Neural cell (in vitro differentiated cells): ENCODE data around the gene CPLX1. TPM values are rescaled to one million over a fixed set of nuclear protein-coding genes. Genes with fewer than 3 reads are reported as not detected.

Experiments used
- H2AFZ ChIP-seq: fragments of 200-600, 300-800 bp; sonication (generic), shearing (Covaris generic); 2 replicates; pipeline ENCODE4 v1.6.0; 2014; ENCODE audit warnings: low read depth, mild to moderate bottlenecking, antibody characterized with exemption, low read length, moderate library complexity
- H3F3A ChIP-seq: fragments of 200-600 bp; shearing (Covaris generic); 2 replicates; pipeline ENCODE4 v1.6.1; 2016; ENCODE audit warnings: mild to moderate bottlenecking, moderate library complexity, mixed read lengths, antibody characterized with exemption, low read length; ENCODE audit not compliant: insufficient read depth, poor library complexity, severe bottlenecking
- H3K27ac ChIP-seq: fragments of 200-600, 300-800 bp; sonication (generic), shearing (Covaris generic); 2 replicates; pipeline ENCODE4 v1.5.1; 2014; ENCODE audit warnings: mild to moderate bottlenecking, low read length, moderate library complexity
- H3K27me3 ChIP-seq: fragments of 300-800, 200-600 bp; sonication (generic), shearing (Covaris generic); 2 replicates; pipeline ENCODE4 v1.6.0; 2014; ENCODE audit warnings: mild to moderate bottlenecking, low read depth, low read length, moderate library complexity; ENCODE audit not compliant: insufficient read depth
- H3K36me3 ChIP-seq: fragments of 300-800, 200-600 bp; sonication (generic), shearing (Covaris generic); 2 replicates; pipeline ENCODE4 v1.5.1; 2014; ENCODE audit warnings: mild to moderate bottlenecking, antibody characterized with exemption, low read length, moderate library complexity; ENCODE audit not compliant: insufficient read depth
- H3K4me2 ChIP-seq: fragments of 300-800, 200-600 bp; sonication (generic), shearing (Covaris generic); 2 replicates; pipeline ENCODE4 v1.6.0; 2014; ENCODE audit warnings: mild to moderate bottlenecking, low read length
- H3K4me3 ChIP-seq: fragments of 300-800, 200-600 bp; sonication (generic), shearing (Covaris generic); 2 replicates; pipeline ENCODE4 v1.5.1; 2014; ENCODE audit warnings: mild to moderate bottlenecking, low read length, moderate library complexity
- H3K79me2 ChIP-seq: fragments of 200-600 bp; shearing (Covaris generic); replicated peaks from 2 replicates; pipeline ENCODE4 v1.6.0; 2014; ENCODE audit warnings: mild to moderate bottlenecking, low read length, moderate library complexity; ENCODE audit not compliant: insufficient read depth
- H3K9ac ChIP-seq: fragments of 300-800, 200-600 bp; sonication (generic), shearing (Covaris generic); 2 replicates; pipeline ENCODE4 v1.6.1; 2016; ENCODE audit warnings: mild to moderate bottlenecking, low read length, mixed read lengths
- H3K9me2 ChIP-seq: fragments of 200-600 bp; shearing (Covaris generic); 2 replicates; pipeline ENCODE4 v1.6.1; 2016; ENCODE audit warnings: mild to moderate bottlenecking, low read length, mixed read lengths; ENCODE audit not compliant: insufficient read depth
- H3K9me3 ChIP-seq: fragments of 200-600, 300-800 bp; sonication (generic), shearing (Covaris generic); 2 replicates; pipeline ENCODE4 v1.6.1; 2016; ENCODE audit warnings: mild to moderate bottlenecking, mixed run types, low read length, moderate library complexity, mixed read lengths
- H4K20me1 ChIP-seq: fragments of 200-600 bp; shearing (Covaris generic); 2 replicates; pipeline ENCODE4 v1.6.1; 2016; ENCODE audit warnings: mild to moderate bottlenecking, mixed run types; ENCODE audit not compliant: insufficient read depth
- CTCF ChIP-seq: fragments of 450-650 bp; IDR thresholded peaks from 2 replicates; pipeline ENCODE4 v1.5.1; 2014; ENCODE audit warnings: antibody characterized with exemption, mild to moderate bottlenecking, moderate library complexity; ENCODE audit not compliant: poor library complexity, severe bottlenecking
- EP300 ChIP-seq: fragments of 450-650 bp; conservative IDR thresholded peaks from 2 replicates; pipeline ENCODE4 v1.6.1; 2014; ENCODE audit warnings: antibody characterized with exemption, mild to moderate bottlenecking, moderate library complexity; ENCODE audit not compliant: poor library complexity, severe bottlenecking
- MXI1 ChIP-seq: fragments of 450-650 bp; conservative IDR thresholded peaks from 2 replicates; pipeline ENCODE4 v1.6.1; 2014; ENCODE audit warnings: antibody characterized with exemption, mild to moderate bottlenecking; ENCODE audit not compliant: poor library complexity, severe bottlenecking
- POLR2AphosphoS5 ChIP-seq: IDR thresholded peaks from 2 replicates; pipeline ENCODE4 v1.6.1; 2012
- RAD21 ChIP-seq: fragments of 450-650 bp; conservative IDR thresholded peaks from 2 replicates; pipeline ENCODE4 v1.6.1; 2014; ENCODE audit warnings: antibody characterized with exemption, mild to moderate bottlenecking, moderate library complexity
- REST ChIP-seq: IDR thresholded peaks from 2 replicates; pipeline ENCODE4 v1.6.1; 2012; ENCODE audit warnings: borderline replicate concordance
- SMC3 ChIP-seq: fragments of 450-650 bp; conservative IDR thresholded peaks from 2 replicates; pipeline ENCODE4 v1.6.1; 2014; ENCODE audit warnings: antibody characterized with exemption, mild to moderate bottlenecking, moderate library complexity; ENCODE audit not compliant: poor library complexity
- polyA plus RNA-seq: library from polyadenylated mRNA; depleted of rRNA; stranded (reverse); fragments of >200 nt; gene quantifications from 2 replicates; pipeline ENCODE4 v1.2.3, GENCODE V29; 2014

The CPLX1 gene
- polyA plus RNA-seq, 1 donor from 2014 or later, result 7.6 TPM

GRCh38 chr4:834368-835147 lies 8.6 kb upstream of the CPLX1 start:
- Histone ChIP-seq H3K36me3 (no peaks in the 10 kb centered on the region), H3K9me2 (no peaks in the 10 kb centered on the region), H3K4me2 (no peak overlapping the region), H3K4me3 (no peak overlapping the region), H3F3A (no peaks in the 10 kb centered on the region), H3K9me3 (peaks cover 4% of the 10 kb centered on the region), H4K20me1 (no peaks in the 10 kb centered on the region), H3K27ac (no peak overlapping the region), H3K79me2 (no peaks in the 10 kb centered on the region), H3K27me3 (no peaks in the 10 kb centered on the region), H2AFZ (no peak overlapping the region), H3K9ac (no peak overlapping the region)
- TF ChIP-seq REST, result no peak
- no peak for TF ChIP-seq MXI1
- no peak for TF ChIP-seq EP300
- TF ChIP-seq CTCF, result no peak
- no peak for TF ChIP-seq POLR2AphosphoS5
- no peak for TF ChIP-seq SMC3

GRCh38 chr4:833731-834367 lies 7.9 kb upstream of the CPLX1 start:
- Histone ChIP-seq H3K4me2 (no peak overlapping the region), H3K9me3 (peaks cover 4% of the 10 kb centered on the region), H3K79me2 (no peaks in the 10 kb centered on the region), H3F3A (no peaks in the 10 kb centered on the region), H2AFZ (no peak overlapping the region), H3K27ac (no peak overlapping the region), H3K27me3 (no peaks in the 10 kb centered on the region), H4K20me1 (no peaks in the 10 kb centered on the region), H3K36me3 (no peaks in the 10 kb centered on the region), H3K4me3 (no peak overlapping the region), H3K9ac (no peak overlapping the region), H3K9me2 (no peaks in the 10 kb centered on the region)
- TF ChIP-seq RAD21, result no peak

GRCh38 chr4:833156-833555 lies 7.2 kb upstream of the CPLX1 start:
- Histone ChIP-seq H3K9me2 (no peaks in the 10 kb centered on the region), H3K79me2 (no peaks in the 10 kb centered on the region), H3K4me3 (no peak overlapping the region), H3F3A (no peaks in the 10 kb centered on the region), H3K36me3 (no peaks in the 10 kb centered on the region), H4K20me1 (no peaks in the 10 kb centered on the region), H3K9me3 (peaks cover 4% of the 10 kb centered on the region), H3K27ac (no peak overlapping the region), H3K27me3 (no peaks in the 10 kb centered on the region), H3K4me2 (no peak overlapping the region), H3K9ac (no peak overlapping the region), H2AFZ (no peak overlapping the region)
- TF ChIP-seq REST, result no peak
- TF ChIP-seq CTCF, result no peak
- TF ChIP-seq POLR2AphosphoS5, result no peak
- no peak for TF ChIP-seq RAD21
